ENCODE data around the gene HCRTR1.

Gene HCRTR1

GRCh38 chr1:31617218-31617915 is at the start of gene HCRTR1:
Gene HCRTR1 (plus strand): TSS chr1:31617689. CDS start chr1:31619193, 1,504 bp downstream.
- no peaks in the 10 kb centered on the region for H3K9me3 ChIP-seq (ENCODE audit: control insufficient read depth, insufficient read depth, low read depth, low read length)
- no peak within 1 kb of the TSS; the same call in 1 of the 2 replicates for H3K27ac ChIP-seq (ENCODE audit: extremely low read depth, low read depth, low read length)
- H3K4me3 ChIP-seq (ENCODE audit: low read depth, low read length): peak within 1 kb of the TSS; percentile 47
- ChIA-PET POLR2A (no interaction called here), CTCF (interaction anchor here (0.6 to 2.5 kb wide), 19 partner anchors 10 to 825 kb away, joined by 3 to 47 read pairs (median 4); no protein-coding TSS in a partner anchor)
- H3K4me1 ChIP-seq (ENCODE audit: control insufficient read depth, insufficient read depth, low read length): no peaks in the 10 kb centered on the region
- peak; percentile 25; the same call in 1 of the 2 replicates for TF ChIP-seq EGR2 (tag by site-specific recombination; IDR thresholded peaks at IDR 0.05; ENCODE audit: low read depth)
- peak; percentile 88 for TF ChIP-seq SCRT2 (tag by site-specific recombination; IDR thresholded peaks at IDR 0.05)
- 0 out of 2 replicates have a peak, but pooled peaks have one; percentile 48 for TF ChIP-seq SCRT1 (tag by site-specific recombination; IDR thresholded peaks at IDR 0.05; ENCODE audit: borderline replicate concordance)
- TF ChIP-seq, protein P1, sequence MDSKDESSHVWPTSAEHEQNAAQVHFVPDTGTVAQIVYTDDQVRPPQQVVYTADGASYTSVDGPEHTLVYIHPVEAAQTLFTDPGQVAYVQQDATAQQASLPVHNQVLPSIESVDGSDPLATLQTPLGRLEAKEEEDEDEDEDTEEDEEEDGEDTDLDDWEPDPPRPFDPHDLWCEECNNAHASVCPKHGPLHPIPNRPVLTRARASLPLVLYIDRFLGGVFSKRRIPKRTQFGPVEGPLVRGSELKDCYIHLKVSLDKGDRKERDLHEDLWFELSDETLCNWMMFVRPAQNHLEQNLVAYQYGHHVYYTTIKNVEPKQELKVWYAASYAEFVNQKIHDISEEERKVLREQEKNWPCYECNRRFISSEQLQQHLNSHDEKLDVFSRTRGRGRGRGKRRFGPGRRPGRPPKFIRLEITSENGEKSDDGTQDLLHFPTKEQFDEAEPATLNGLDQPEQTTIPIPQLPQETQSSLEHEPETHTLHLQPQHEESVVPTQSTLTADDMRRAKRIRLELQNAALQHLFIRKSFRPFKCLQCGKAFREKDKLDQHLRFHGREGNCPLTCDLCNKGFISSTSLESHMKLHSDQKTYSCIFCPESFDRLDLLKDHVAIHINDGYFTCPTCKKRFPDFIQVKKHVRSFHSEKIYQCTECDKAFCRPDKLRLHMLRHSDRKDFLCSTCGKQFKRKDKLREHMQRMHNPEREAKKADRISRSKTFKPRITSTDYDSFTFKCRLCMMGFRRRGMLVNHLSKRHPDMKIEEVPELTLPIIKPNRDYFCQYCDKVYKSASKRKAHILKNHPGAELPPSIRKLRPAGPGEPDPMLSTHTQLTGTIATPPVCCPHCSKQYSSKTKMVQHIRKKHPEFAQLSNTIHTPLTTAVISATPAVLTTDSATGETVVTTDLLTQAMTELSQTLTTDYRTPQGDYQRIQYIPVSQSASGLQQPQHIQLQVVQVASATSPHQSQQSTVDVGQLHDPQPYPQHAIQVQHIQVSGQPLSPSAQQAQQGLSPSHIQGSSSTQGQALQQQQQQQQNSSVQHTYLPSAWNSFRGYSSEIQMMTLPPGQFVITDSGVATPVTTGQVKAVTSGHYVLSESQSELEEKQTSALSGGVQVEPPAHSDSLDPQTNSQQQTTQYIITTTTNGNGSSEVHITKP (tag by site-specific recombination; IDR thresholded peaks at IDR 0.05): peak; percentile 99
- TF ChIP-seq ZNF239 (tag by site-specific recombination; IDR thresholded peaks at IDR 0.05): no peak
- TF ChIP-seq GLIS2 (tag by site-specific recombination; IDR thresholded peaks at IDR 0.05): no peak; the same call in 1 of the 2 replicates
- TF ChIP-seq ZNF223 (tag by site-specific recombination; IDR thresholded peaks at IDR 0.05): 0 out of 2 replicates have a peak, but pooled peaks have one; percentile 51
- TF ChIP-seq, protein P2, sequence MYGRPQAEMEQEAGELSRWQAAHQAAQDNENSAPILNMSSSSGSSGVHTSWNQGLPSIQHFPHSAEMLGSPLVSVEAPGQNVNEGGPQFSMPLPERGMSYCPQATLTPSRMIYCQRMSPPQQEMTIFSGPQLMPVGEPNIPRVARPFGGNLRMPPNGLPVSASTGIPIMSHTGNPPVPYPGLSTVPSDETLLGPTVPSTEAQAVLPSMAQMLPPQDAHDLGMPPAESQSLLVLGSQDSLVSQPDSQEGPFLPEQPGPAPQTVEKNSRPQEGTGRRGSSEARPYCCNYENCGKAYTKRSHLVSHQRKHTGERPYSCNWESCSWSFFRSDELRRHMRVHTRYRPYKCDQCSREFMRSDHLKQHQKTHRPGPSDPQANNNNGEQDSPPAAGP (tag by site-specific recombination; IDR thresholded peaks at IDR 0.05): peak; percentile 52; the same call in 1 of the 2 replicates
- no peaks in the 10 kb centered on the region for H3K36me3 ChIP-seq (ENCODE audit: control insufficient read depth in 2 of 2, insufficient read depth in 1 of 2, low read length in 2 of 2)

DNA sequence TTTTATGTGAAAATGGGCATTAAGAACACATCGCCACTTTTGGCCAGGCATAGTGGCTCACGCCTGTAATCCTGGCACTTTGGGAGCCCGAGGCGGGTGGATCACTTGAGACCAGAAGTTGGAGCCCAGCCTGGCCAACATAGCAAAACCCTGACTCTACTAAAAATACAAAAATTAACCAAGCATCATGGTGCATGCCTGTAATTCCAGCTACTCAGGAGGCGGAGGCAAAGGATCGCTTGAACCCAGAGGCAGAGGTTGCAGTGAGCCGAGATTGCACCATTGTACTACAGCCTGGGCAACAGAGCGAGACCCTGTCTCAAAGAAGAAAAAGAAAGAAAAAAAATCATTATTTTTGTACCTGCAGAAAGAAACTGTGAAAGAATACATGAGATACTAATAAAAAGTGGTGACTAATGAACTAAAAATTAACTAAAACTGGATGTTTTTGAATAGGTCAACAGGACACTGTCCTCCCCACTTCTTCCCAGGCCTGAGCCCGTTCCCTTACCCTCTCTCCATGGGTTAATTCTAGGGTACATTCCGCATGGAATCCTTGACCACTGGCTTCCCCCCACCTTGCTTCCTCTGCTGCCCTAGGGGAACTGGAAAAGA is 49.4 kb upstream of the HCRTR1 start:
- CTCF ChIA-PET: interaction anchor here (0.6 to 6.6 kb wide), 4 partner anchors 17 to 396 kb away, joined by 3 to 120 read pairs (median 4); no protein-coding TSS in a partner anchor
- no peak overlapping the region for H3K27ac ChIP-seq (ENCODE audit: extremely low read depth, low read depth, low read length)
- no peaks in the 10 kb centered on the region for H3K4me1 ChIP-seq (ENCODE audit: control insufficient read depth, insufficient read depth, low read length)
- POLR2A ChIA-PET: no interaction called here
- no peaks in the 10 kb centered on the region for H3K36me3 ChIP-seq (ENCODE audit: control insufficient read depth in 2 of 2, insufficient read depth in 1 of 2, low read length in 2 of 2)
- H3K4me3 ChIP-seq (ENCODE audit: low read depth, low read length): no peak overlapping the region
- H3K9me3 ChIP-seq (ENCODE audit: control insufficient read depth, insufficient read depth, low read depth, low read length): no peaks in the 10 kb centered on the region
- TF ChIP-seq, protein P2 (tag by site-specific recombination; IDR thresholded peaks at IDR 0.05): no peak
- TF ChIP-seq REPIN1 (tag by site-specific recombination; IDR thresholded peaks at IDR 0.05; ENCODE audit: low read depth) (no peak), ZNF768 (tag by site-specific recombination; IDR thresholded peaks at IDR 0.05) (no peak), ZNF510 (tag by site-specific recombination; IDR thresholded peaks at IDR 0.05; ENCODE audit: insufficient replicate concordance) (no peak), ZNF112 (tag by site-specific recombination; IDR thresholded peaks at IDR 0.05) (no peak), ZNF202 (tag by site-specific recombination; IDR thresholded peaks at IDR 0.05; ENCODE audit: borderline replicate concordance) (no peak), IKZF3 (tag by site-specific recombination; IDR thresholded peaks at IDR 0.05) (no peak), ZNF513 (tag by site-specific recombination; IDR thresholded peaks at IDR 0.05) (no peak), ZNF274 (IDR thresholded peaks at IDR 0.05; ENCODE audit: low read length) (no peak), ZNF274 (tag by site-specific recombination; IDR thresholded peaks at IDR 0.05; ENCODE audit: borderline replicate concordance) (no peak), ZNF18 (tag by site-specific recombination; IDR thresholded peaks at IDR 0.05) (no peak), ZNF677 (tag by site-specific recombination; IDR thresholded peaks at IDR 0.05) (no peak), ZNF354C (tag by site-specific recombination; IDR thresholded peaks at IDR 0.05; ENCODE audit: borderline replicate concordance, low read depth) (no peak)
- TF ChIP-seq, protein P3, sequence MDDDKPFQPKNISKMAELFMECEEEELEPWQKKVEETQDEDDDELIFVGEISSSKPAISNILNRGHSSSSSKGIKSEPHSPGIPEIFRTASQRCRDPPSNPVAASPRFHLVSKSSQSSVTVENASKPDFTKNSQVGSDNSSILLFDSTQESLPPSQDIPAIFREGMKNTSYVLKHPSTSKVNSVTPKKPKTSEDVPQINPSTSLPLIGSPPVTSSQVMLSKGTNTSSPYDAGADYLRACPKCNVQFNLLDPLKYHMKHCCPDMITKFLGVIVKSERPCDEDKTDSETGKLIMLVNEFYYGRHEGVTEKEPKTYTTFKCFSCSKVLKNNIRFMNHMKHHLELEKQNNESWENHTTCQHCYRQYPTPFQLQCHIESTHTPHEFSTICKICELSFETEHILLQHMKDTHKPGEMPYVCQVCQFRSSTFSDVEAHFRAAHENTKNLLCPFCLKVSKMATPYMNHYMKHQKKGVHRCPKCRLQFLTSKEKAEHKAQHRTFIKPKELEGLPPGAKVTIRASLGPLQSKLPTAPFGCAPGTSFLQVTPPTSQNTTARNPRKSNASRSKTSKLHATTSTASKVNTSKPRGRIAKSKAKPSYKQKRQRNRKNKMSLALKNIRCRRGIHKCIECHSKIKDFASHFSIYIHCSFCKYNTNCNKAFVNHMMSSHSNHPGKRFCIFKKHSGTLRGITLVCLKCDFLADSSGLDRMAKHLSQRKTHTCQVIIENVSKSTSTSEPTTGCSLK (tag by site-specific recombination; IDR thresholded peaks at IDR 0.05): no peak

All from HEK293 (cell line).